ENCODE data around the gene NFX1.
A peak's percentile ranks its signal among the peaks of the same experiment; 100 is the strongest.
"Not testable (repeated sequence)": the region's sequence is repeated elsewhere in the genome, so short reads cannot be mapped to it uniquely, and the experiment has no call there.

Gene NFX1

DNA sequence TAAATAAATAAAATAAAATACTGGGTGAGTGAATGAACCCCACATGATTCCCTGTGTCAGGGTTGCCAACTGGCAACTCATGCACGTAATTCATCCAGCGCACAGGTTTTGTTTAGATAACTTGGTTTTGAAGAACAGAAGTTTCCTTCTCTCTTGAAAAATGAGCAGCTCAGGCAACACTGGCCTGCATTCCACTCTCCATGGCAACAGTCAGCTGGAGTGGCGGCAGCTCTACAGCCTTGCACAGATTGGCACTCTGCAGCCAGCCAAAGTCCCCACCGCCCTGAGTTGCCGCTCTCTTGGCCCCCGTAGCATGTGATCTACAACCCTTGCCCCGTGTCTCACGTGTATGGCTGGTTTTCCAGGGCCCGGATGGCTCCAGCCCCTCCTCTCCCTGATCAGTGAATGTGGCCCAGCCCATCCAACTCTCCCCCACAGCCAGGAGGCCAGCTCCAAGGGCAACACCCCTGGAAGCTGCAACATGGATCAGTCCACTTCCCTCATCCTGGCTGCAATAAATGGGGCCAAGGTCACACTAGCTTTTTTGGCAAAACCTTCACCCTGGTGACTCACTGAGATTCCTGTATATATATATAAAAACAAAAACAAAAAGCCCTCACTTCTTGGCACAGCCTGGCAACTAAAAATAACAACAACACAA is 100.9 kb downstream of the NFX1 start:
- not testable (repeated sequence) for DNase-seq (ENCODE audit: low read depth)

DNA sequence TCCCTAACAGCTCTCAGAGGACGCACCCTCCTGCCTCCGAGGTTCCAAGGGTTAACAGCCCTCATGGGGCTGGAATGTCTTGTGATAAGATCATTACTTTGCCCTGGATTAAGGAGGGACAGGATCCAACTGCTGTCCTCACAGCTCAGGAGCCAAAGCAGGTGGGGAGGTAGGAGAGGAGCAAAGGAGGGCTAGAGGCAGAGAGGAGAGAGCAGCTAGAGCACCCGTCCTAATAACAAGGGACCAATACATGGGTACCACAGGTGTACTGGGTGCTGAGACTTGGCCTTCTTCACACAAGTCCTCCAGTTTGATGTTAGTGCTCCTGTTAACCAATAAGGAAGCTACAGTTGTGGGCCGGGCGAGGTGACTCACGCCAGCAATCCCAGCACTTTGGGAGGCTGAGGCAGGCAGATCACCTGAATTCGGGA is 102.3 kb downstream of the NFX1 start:
- not testable (repeated sequence) for DNase-seq (ENCODE audit: low read depth)

GRCh38 chr9:33393581-33393980 is 103.3 kb downstream of the NFX1 start:
- no peak for DNase-seq (ENCODE audit: low read depth)

- DNase-seq (ENCODE audit: low read depth) = not testable (repeated sequence)
Observed at GRCh38 chr9:33393986-33394385, 103.7 kb downstream of the NFX1 start.

- not testable (repeated sequence) for DNase-seq (ENCODE audit: low read depth)
Observed at GRCh38 chr9:33395159-33395879, 105.0 kb downstream of the NFX1 start.

- not testable (repeated sequence) for DNase-seq (ENCODE audit: low read depth)
Observed at GRCh38 chr9:33397801-33398200, 107.5 kb downstream of the NFX1 start.

- DNase-seq (ENCODE audit: low read depth) = not testable (repeated sequence)
Observed at GRCh38 chr9:33399047-33399446, 108.7 kb downstream of the NFX1 start.

DNA sequence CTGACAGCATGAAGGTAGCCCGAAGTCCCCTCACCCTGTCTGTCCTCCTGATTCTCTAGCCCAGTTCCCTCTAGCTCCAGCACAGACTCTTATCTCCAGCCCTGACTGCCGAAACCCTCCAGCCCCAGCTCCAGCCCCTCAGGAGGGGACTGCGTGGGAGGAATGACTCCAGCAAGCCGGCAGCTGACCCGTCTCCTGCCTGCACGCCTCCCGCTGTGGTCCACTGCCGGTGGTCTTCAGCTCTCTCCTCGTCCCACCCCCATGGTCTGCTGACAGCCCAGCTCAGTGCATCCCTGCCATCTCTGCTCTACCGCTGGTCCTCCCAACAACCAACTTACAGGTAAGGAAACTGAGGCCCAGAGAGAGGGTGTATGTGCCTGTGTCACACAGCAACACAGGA is 111.5 kb downstream of the NFX1 start:
- DNase-seq (ENCODE audit: low read depth) = not testable (repeated sequence)

DNA sequence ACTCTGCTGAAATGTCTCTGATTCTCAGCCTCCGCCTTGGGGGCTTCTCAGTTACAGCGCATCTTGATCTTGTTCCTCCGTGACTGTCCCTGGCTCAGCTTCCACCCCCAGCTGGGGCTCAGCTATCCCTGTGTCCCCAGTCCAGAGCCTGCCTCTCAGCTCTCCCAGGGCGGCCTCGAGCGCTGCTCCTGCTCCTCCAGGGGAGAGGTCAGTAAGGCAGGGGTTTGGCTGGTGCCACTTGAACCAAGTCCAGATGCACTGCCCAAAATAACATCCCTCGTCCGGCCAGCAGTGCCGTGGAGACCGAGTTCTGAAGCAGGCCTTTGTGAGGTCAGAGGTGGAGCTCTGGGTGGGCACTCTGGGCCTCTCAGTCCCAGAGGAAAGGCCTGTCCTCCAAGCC is 112.1 kb downstream of the NFX1 start, which contains the start of gene AQP7:
TSS of gene AQP7 (minus strand) at position 198 of the 400 bp plus-strand sequence. CDS start 1,306 bp downstream, outside the sequence.
- DNase-seq (ENCODE audit: low read depth) = not testable (repeated sequence)

DNA sequence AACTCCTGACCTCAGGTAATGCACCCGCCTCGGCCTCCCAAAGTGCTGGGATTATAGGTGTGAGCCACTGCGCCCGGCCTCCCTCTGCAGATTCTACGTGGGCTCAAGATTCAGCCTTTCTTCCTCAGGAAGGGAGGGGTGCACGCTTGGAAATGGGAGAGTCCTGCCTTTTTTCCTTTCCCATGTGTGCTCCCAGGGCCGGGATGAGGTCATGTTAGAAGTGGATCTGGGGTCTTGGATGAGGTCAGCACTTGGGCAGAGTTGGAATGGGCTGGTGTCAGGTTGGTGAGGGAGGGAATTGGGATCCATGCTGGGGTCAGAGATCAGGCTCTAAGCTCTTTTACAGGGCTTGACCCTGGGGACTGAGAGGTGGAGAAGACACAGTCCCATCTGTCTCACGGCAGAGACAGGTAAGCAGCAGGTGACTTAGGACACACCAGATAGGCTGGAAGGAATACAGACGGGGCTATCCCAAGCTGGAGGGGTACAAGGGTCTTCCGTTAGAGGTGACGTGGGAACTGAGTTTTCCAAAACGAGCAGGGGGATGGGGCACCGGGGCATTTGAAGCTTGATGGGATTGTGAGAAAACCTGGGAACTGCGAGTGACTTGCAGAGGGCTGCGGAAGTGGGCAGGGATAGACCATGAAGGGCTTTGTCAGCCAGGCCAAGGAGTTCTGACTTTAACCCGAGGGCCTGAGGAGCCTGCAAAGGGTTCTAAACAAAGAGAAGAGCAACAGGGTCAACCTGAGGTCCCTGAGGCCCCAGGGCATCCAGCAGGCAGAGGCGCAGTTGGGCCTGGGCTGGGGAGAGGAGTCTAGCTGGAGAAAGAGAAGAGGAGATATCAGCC is 113.8 kb downstream of the NFX1 start:
- no peak for DNase-seq (ENCODE audit: low read depth)

DNA sequence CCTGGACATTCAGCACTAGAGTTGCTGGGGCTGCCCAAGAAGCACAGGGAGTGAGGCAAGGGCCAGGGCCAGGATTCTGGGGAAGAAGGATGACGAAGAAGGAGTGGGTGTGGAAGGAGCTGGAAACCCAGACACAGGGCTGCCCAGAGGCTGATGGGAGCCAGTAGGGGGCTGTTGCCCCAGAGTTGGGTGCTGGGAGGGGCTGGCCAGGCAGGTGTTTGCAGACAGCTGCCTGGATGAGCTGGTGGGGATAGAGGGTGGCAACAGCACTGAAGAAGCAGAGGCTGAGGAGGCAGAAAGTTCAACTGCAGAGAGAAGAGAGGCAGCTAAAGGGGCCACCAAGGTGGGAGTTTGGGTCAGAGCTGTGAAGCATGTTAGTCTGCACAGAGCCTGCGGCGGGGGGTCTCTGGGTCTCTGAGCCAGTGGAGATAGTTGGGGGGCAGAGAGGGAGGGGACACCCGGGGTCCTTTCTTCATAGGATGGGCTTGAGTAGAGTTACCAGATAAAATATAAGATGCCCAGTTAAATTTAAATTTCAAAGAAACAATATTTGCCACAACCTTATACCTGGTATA is 114.6 kb downstream of the NFX1 start:
- no peak for DNase-seq (ENCODE audit: low read depth)

GRCh38 chr9:33407061-33407460 is 116.7 kb downstream of the NFX1 start:
- no peak for DNase-seq (ENCODE audit: low read depth)

DNA sequence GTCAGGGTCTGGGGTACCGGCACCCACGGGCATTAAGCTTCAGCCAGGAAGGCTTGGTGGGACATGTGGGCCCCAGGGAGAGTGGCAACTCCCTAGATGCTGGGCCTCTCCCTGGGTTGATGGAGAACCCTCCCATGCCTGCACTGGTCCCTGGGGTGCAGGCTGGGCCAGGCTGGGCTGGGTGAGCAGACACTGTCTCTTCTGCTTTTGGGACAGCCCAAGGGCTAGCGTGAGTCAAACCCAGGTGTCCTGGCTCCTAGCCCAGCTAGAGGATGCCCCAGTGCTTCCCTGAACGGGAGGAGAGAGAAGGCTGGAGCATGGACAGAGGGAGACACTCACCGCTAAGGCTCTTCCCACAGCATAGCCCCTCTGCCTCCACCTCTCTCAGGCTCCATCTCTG is 117.8 kb downstream of the NFX1 start:
- DNase-seq (ENCODE audit: low read depth) = no peak

GRCh38 chr9:33414268-33414667 is 124.0 kb downstream of the NFX1 start:
- DNase-seq (ENCODE audit: low read depth) = no peak

DNA sequence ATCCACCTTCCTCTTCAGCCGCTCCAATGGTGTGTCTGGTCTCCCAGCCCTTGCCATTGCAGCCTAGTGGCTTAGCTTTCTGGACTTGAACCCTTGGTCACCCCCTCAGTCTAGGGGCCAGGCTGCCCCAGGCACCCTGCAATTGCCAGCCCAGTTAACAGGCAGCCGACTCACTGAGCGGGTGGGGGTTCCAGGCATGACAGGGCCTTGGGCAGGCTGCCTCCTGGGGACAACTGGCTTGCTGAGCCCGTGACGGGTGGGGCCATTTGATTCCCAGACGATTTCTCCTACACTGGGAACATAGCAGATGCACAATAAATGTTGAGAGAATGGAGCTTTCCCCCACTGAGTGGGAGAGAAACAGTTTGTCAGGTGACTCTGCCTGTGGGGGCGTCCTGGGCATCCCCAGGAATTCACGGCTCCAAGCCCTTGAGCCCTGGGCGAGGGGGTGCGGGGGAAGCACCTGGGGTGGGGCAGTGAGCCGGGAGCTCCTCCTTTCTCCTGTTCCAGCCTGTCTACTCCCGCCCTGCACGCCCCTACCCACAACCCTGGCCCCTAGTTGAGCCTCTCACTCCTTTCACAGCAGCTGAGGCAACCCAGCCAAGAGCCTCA is 124.7 kb downstream of the NFX1 start:
- DNase-seq (ENCODE audit: low read depth) = no peak

DNA sequence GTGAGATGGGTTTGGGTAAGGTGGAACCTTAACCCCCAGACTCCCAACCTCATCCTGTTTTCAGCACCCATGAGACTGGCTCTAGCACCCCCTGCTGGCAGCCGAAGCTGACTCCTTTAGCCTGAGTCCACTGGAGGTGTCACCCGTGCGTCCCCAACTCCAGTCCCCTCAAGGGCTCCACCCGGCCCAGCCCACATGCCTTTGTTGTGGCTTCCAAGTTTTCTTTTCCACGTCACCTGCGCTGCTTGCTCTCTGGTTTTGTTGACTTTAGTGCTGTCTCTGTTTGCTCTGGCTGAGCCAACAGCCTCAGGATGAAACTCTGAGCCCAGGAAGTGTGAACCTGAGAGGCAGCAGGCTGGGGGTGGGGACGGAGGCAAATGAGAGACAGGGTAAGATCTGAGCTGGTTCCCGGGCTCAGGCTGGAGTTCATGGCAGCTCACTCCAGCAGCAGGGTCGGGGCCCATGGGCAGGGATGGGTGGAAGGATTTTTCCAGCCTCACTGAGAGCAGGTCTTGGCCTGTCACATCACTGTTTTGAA is 125.3 kb downstream of the NFX1 start:
- peak; percentile 79 for DNase-seq (ENCODE audit: low read depth)

DNA sequence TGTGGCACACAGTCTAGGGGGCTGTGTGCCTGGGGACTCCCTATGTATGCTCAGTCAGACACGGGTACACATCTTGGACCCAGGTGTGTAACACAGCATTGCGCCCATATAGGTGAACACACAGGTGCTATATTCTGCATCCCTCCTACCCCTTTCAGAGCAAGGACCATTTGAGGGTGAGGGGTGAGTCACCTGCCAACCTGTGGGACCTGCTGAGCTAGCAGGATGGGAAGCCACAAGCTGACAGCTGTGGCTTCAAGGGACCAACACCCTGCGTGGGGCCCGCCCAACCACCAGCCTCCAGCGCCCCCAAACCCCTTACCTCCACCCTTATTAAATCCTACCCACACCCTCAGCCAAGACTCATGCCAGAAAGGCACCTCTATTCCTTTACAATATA is 126.7 kb downstream of the NFX1 start:
- no peak for DNase-seq (ENCODE audit: low read depth)

GRCh38 chr9:33418090-33418489 is 127.8 kb downstream of the NFX1 start:
- no peak for DNase-seq (ENCODE audit: low read depth)

GRCh38 chr9:33419708-33420303 is 129.5 kb downstream of the NFX1 start:
- DNase-seq (ENCODE audit: low read depth) = no peak
